GM10266 (cell line): ENCODE results near the gene GLP1R.

Experiments used
- DNase-seq: peaks from one replicate; pipeline ENCODE4 v3.0.0; 2012; ENCODE audit errors: extremely low spot score
- TF ChIP-seq, protein P1 (sequence below): IDR thresholded peaks from 2 replicates; pipeline ENCODE4 v1.5.1; 2012; ENCODE audit warnings: mild to moderate bottlenecking, low read depth; ENCODE audit not compliant: control insufficient read depth, insufficient read depth; ENCODE audit errors: missing control alignments

GLP1R gene

GRCh38 chr6:39026175-39026574, 22.4 kb upstream of the GLP1R start:
- TF ChIP-seq, protein P1, sequence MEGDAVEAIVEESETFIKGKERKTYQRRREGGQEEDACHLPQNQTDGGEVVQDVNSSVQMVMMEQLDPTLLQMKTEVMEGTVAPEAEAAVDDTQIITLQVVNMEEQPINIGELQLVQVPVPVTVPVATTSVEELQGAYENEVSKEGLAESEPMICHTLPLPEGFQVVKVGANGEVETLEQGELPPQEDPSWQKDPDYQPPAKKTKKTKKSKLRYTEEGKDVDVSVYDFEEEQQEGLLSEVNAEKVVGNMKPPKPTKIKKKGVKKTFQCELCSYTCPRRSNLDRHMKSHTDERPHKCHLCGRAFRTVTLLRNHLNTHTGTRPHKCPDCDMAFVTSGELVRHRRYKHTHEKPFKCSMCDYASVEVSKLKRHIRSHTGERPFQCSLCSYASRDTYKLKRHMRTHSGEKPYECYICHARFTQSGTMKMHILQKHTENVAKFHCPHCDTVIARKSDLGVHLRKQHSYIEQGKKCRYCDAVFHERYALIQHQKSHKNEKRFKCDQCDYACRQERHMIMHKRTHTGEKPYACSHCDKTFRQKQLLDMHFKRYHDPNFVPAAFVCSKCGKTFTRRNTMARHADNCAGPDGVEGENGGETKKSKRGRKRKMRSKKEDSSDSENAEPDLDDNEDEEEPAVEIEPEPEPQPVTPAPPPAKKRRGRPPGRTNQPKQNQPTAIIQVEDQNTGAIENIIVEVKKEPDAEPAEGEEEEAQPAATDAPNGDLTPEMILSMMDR = no peak
- no peak for DNase-seq

- peak; percentile 68 for DNase-seq
- TF ChIP-seq, protein P1 = peak; percentile 88
Measured at GRCh38 chr6:39029156-39030011, 19.2 kb upstream of the GLP1R start.

DNA sequence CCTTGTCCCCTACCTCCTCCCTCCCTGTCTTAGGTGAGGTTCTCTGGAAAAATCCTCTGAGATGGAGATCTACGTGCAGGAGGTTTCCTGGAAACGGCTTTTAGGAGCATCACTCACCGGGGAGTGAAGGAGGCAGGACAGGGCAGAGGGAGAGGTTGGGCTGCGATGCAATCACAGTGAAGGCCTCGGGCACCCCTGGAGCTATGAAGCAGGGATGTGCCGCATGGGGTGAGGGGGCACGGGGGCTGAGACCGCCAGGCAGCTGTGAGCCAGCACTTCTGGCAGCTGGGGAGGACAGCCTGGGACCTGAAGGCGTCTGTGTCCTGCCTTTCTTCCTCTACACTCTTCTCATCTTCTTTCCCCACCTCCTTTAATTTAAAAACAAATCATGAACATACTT, 12.9 kb upstream of the GLP1R start:
- TF ChIP-seq, protein P1 = no peak
- DNase-seq = no peak

DNA sequence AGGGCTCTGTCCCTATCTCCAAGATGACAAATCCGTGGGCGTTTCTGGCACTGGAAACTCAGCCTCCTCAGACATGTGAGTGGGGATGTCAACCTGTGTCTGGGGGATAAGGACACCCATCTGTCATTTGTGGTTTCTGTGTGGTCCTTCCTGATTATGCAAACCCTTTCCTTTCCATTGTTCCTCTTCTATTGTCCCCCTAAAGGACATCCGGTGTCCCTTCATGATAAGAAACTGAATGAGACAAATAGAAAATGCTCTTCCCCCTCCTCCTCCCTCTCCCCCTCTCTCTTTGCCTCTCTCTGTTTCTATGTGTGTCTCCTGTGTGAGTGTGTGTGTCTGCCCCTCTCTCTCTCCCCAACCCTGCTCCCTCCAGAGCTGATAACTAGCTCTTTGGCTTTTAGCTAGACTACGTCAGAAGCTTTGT, 11.5 kb upstream of the GLP1R start:
- no peak for DNase-seq

DNA sequence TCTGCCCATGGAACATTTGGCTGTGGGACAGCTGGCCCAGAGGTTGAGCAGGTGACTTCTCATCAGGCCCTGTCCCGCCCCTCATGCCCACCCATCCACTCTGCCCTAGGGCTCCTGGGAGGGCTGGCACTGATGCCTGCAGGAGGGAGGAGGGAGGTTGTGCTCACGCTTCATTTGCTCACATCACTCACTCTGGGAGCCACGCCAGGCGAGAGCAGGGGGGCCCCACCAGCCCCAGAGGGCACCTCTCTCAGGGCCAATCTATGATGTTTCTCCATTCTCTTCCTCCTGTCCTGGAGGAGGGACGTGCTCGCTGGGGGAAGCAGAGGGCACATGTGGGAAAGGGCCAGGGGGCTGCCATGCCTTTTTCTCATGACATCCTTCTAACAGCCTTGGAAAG, 10.9 kb upstream of the GLP1R start:
- no peak for DNase-seq
- TF ChIP-seq, protein P1 = no peak

More for the DNA sequence above, 11.5 kb upstream of the GLP1R start:
- TF ChIP-seq, protein P1 = no peak

- DNase-seq = no peak
Measured at GRCh38 chr6:39040080-39040673, 8.4 kb upstream of the GLP1R start.

More at GRCh38 chr6:39040080-39040673, 8.4 kb upstream of the GLP1R start:
- TF ChIP-seq, protein P1 = no peak
